KOPT-K1 (cell line): ENCODE results near the gene POU5F1.

Source experiments
- H3K27ac ChIP-seq: fragments of 200-600 bp; sonication (generic); 2 replicates; pipeline ENCODE4 v1.5.1; 2016; ENCODE audit warnings: antibody characterized with exemption, mild to moderate bottlenecking, low read depth, low read length; ENCODE audit not compliant: poor library complexity, severe bottlenecking
- H3K36me3 ChIP-seq: fragments of 200-600 bp; sonication (generic); 2 replicates; pipeline ENCODE4 v1.5.1; 2017; ENCODE audit warnings: antibody characterized with exemption, mild to moderate bottlenecking, low read length, moderate library complexity; ENCODE audit not compliant: insufficient read depth
- H3K9me3 ChIP-seq: fragments of 200-600 bp; sonication (generic); 2 replicates; pipeline ENCODE4 v1.5.1; 2017; ENCODE audit warnings: antibody characterized with exemption, low read length, mild to moderate bottlenecking; ENCODE audit not compliant: insufficient read depth, poor library complexity, severe bottlenecking

POU5F1 gene

DNA sequence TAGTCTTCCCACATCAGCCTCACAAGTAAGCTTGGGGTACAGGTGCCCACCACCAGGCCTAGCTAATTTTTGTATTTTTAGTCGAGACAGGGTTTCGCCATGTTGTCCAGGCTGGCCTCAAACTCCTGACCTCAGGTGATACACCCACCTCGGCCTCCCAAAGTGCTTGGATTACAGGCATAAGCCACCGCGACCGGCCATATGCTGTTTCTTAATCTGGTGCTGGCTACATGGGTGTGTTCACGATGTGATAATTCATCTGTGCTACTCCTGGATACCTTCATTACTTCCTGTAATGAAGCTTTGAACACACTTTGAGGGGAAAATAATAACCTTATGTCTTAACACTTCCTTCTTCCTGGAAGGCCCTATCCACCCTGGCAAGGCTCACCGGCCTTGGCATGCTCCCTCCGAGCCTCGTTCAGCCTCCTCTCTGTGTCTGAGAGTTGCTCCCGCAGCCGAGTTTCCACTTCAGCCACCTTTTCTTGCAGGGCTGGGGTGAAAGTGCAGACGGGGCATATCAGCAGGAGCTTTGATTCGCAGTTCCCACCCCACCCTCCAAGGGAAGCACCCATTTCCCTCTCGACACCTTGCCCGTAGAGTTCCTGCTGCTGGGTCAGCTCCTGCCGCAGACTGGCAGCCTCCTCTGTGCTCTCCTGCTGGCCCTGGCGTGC is 26.0 kb downstream of the POU5F1 start:
- peaks cover 62% of the 10 kb centered on the region for H3K36me3 ChIP-seq
- no peak overlapping the region for H3K27ac ChIP-seq
- H3K9me3 ChIP-seq = no peaks in the 10 kb centered on the region

DNA sequence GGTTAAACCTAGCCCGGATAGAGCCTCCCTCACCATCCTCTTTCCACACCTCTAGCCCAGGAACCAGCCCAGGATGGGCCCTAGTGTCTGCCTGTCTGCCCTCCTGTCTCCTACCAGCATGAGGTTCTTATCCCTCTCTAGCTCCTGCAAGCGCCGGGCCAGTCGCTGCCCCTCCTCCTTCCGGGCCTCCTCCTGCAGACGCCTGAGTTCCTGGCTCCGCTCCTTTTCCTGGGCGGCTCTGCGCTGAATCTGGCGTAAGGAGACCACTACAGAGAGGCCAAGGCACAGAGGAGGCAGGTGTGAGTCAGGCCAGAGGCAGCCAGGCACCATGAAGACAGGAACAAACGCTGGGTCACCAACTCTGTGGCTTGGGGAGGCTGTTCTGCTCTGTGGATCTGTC is 27.3 kb downstream of the POU5F1 start:
- peaks cover 54% of the 10 kb centered on the region for H3K36me3 ChIP-seq

GRCh38 chr6:31142361-31142761 is 28.1 kb downstream of the POU5F1 start:
- H3K9me3 ChIP-seq = no peaks in the 10 kb centered on the region
- H3K36me3 ChIP-seq = peaks cover 51% of the 10 kb centered on the region
- no peak overlapping the region for H3K27ac ChIP-seq

More for the DNA sequence above, 27.3 kb downstream of the POU5F1 start:
- Histone ChIP-seq H3K27ac (no peak overlapping the region), H3K9me3 (no peaks in the 10 kb centered on the region)

DNA sequence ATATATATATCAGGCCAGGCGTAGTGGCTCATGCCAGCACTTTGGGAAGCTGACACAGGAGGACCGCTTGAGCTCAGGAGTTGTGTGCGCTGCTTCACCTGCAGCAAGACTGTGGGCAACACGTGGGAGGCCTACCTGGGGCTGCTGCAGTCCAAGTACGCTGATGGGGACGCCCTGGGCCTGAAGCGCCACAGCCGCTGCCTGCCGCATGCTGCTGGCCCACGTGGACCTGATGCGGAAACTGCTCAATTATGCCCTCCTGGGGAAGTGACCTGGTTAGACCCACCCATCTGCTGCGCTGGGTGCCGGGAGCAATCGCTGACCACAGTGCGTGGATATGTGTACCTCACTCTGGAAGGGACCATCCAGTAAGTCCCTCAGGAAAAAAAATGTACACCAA is 29.8 kb downstream of the POU5F1 start:
- H3K27ac ChIP-seq = no peak overlapping the region
- H3K9me3 ChIP-seq = no peaks in the 10 kb centered on the region
- H3K36me3 ChIP-seq = peaks cover 35% of the 10 kb centered on the region

- H3K36me3 ChIP-seq = peaks cover 24% of the 10 kb centered on the region
- H3K27ac ChIP-seq = no peak overlapping the region
- H3K9me3 ChIP-seq = no peaks in the 10 kb centered on the region
Measured at GRCh38 chr6:31139599-31139998, 30.9 kb downstream of the POU5F1 start.

DNA sequence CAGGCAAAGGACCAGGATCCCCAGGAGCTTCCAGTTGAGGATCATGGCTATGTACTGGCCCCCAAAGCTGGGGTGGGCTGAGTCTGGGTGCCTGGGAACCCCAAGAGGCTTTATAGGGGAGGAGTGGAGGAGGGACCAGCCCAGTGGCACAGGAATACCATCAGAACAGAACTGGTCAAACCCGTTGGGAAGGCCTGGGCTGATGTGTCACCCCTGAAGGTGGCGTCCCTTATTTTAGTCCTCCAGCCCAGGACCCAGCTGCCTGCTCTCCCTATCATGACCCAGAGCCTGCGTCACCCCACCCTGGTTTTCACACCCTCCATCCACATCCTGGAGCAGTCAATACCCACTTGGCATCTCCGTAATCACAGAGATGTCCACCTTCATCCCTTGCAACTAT is 31.5 kb downstream of the POU5F1 start, which contains the start of gene PSORS1C2:
Gene PSORS1C2, minus strand, starts transcription at position 85 of the 400 bp plus-strand sequence. Its CDS starts 40 bp downstream, at position 45.
- no peaks in the 10 kb centered on the region for H3K9me3 ChIP-seq
- peaks cover 18% of the 10 kb centered on the region for H3K36me3 ChIP-seq
- H3K27ac ChIP-seq = no peak within 1 kb of the TSS

DNA sequence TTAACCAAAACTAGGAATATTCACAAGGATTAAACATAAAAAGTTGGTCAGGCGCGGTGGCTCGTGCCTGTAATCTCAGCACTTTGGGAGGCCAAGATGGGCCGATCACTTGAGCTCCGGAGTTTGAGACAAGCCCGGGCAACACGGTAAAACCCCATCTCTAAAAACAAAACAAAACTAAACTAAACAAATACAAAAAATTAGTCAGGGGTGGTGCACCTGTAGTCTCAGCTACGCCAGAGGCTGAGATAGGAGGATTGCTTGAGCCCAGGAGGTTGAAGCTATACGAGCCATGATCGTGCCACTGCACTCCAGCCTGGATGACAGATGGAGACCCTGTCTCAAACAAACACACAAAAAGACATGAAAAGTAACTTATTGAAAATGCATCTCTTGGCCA is 34.8 kb downstream of the POU5F1 start:
- H3K27ac ChIP-seq = no peak overlapping the region
- no peaks in the 10 kb centered on the region for H3K9me3 ChIP-seq
- no peaks in the 10 kb centered on the region for H3K36me3 ChIP-seq

DNA sequence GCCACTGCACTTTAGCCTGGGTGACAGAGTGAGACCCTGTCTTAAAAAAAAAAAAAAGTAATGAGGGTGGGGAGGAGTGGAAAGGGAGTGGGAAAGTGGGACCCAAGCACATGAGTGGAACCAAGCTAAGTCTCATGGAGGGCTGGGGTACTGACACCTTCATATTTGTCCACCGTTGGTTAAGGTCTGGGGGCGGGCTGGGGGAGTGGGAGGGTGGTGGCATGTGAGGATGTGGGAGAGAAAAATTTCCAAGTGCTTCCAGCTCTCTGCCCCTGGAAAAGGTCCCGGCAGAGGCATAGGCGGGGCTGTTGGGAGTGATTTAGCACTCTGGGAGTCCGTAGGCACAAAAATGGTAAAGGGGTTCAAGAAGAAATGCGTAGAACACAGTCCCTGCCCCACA is 37.7 kb downstream of the POU5F1 start:
- Histone ChIP-seq H3K36me3 (no peaks in the 10 kb centered on the region), H3K9me3 (no peaks in the 10 kb centered on the region), H3K27ac (no peak overlapping the region)

- H3K36me3 ChIP-seq = no peaks in the 10 kb centered on the region
- H3K27ac ChIP-seq = no peak overlapping the region
- no peaks in the 10 kb centered on the region for H3K9me3 ChIP-seq
Measured at GRCh38 chr6:31131595-31131994, 38.9 kb downstream of the POU5F1 start.

GRCh38 chr6:31130751-31131150 is 39.7 kb downstream of the POU5F1 start:
- no peaks in the 10 kb centered on the region for H3K9me3 ChIP-seq
- H3K27ac ChIP-seq = no peak overlapping the region
- H3K36me3 ChIP-seq = no peaks in the 10 kb centered on the region

GRCh38 chr6:31129130-31129529 is 41.4 kb downstream of the POU5F1 start:
- Histone ChIP-seq H3K9me3 (no peaks in the 10 kb centered on the region), H3K36me3 (no peaks in the 10 kb centered on the region), H3K27ac (no peak overlapping the region)

- H3K27ac ChIP-seq = no peak overlapping the region
- H3K9me3 ChIP-seq = no peaks in the 10 kb centered on the region
- no peaks in the 10 kb centered on the region for H3K36me3 ChIP-seq
Measured at GRCh38 chr6:31128093-31128676, 42.3 kb downstream of the POU5F1 start.

GRCh38 chr6:31126396-31127175 is 43.9 kb downstream of the POU5F1 start:
- H3K9me3 ChIP-seq = no peaks in the 10 kb centered on the region
- H3K36me3 ChIP-seq = no peaks in the 10 kb centered on the region
- H3K27ac ChIP-seq = no peak overlapping the region

DNA sequence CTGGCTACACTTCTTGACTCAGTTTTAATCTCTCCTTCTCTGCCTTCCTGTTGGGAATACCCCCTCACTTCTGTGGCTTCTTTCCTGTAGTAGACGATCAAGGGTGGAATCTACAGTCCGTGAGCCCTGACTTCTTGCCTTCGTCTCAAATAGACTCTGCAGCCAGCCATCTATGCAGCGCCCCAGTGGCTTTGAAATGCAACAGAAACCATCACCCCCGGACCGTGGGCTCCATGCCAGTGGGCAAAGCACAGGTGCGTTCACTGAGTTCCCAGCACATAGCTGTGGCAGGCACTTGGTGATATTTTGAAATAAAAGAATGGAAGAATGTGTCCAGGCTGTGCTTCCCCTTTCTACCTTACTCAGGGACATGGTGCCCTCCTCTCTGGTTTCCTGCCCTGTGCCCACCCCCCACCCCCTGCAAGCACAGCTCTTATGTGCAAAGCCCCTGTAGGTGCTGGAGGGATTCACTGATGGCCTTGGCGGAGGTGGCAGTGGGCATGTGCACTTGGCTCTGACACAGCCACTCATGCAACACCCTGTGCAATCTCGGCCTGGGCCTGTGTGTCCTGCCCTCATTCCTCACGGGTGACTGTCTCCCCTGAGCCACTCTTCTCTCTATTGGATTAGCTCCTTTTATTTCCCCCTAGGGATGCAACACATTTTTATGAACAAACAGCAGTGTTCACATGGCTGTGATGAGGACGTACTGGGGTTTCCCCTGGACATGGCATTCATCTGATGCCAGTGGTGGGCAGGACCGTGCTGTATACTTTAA is 44.7 kb downstream of the POU5F1 start:
- Histone ChIP-seq H3K27ac (no peak overlapping the region), H3K9me3 (no peaks in the 10 kb centered on the region), H3K36me3 (no peaks in the 10 kb centered on the region)

GRCh38 chr6:31125162-31125561 is 45.3 kb downstream of the POU5F1 start:
- no peaks in the 10 kb centered on the region for H3K9me3 ChIP-seq
- no peak overlapping the region for H3K27ac ChIP-seq
- no peaks in the 10 kb centered on the region for H3K36me3 ChIP-seq
